HG03064 (cell line): Measurements from ENCODE around the gene INS.

Experiments
- ATAC-seq: cut with Tn5 transposase; IDR thresholded peaks from one replicate; pipeline ENCODE4 v1.9.1; 2021; ENCODE audit warnings: low read depth; ENCODE audit not compliant: unreplicated experiment

The INS gene

GRCh38 chr11:2167141-2168045 is 6.4 kb upstream of the INS start:
- ATAC-seq: no peak

GRCh38 chr11:2166091-2166851 is 5.3 kb upstream of the INS start:
- no peak for ATAC-seq

- no peak for ATAC-seq
Observed at GRCh38 chr11:2165571-2165970, 4.6 kb upstream of the INS start.

- ATAC-seq: no peak
Observed at GRCh38 chr11:2164861-2165555, 4.0 kb upstream of the INS start.

- ATAC-seq: no peak
Observed at GRCh38 chr11:2164081-2164480, 3.1 kb upstream of the INS start.

GRCh38 chr11:2163428-2163978 is 2.5 kb upstream of the INS start:
- ATAC-seq: no peak

- no peak for ATAC-seq
Observed at GRCh38 chr11:2159536-2160413, 1.2 kb downstream of the INS start.

GRCh38 chr11:2158966-2159365 is 2.0 kb downstream of the INS start:
- no peak for ATAC-seq

GRCh38 chr11:2158296-2158737 is 2.7 kb downstream of the INS start:
- no peak for ATAC-seq

GRCh38 chr11:2157294-2158040 is 3.5 kb downstream of the INS start:
- no peak for ATAC-seq

- ATAC-seq: no peak
Observed at GRCh38 chr11:2156416-2157182, 4.4 kb downstream of the INS start.

- no peak for ATAC-seq
Observed at GRCh38 chr11:2155511-2155910, 5.5 kb downstream of the INS start.

- ATAC-seq: no peak
Observed at GRCh38 chr11:2154889-2155288, 6.1 kb downstream of the INS start.

- no peak for ATAC-seq
Observed at GRCh38 chr11:2154195-2154585, 6.8 kb downstream of the INS start.

GRCh38 chr11:2153581-2154194 is 7.3 kb downstream of the INS start:
- ATAC-seq: no peak

- ATAC-seq: no peak
Observed at GRCh38 chr11:2151500-2152257, 9.3 kb downstream of the INS start.
